ENCODE data around the gene FBXL13.

Gene FBXL13

DNA sequence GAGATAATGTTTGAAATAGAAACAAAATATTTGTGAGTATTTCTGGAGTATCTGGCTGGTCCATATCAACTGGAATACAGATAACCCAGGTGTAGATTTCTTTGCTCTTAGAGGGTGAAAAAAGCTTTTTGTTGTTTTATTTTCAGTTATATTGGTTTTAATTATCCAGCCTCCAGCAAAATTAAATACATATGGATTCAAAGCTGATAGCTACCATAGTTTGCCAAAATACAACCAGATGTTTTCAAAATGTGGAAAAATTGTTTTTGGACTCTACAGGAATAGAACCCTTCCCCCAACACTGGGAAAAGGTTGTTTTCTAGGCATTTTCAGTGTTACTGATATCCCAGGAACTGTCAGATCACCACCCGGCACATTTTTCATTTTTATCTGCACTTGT, 131.7 kb downstream of the FBXL13 start:
- H3K4me3 Mint-ChIP-seq, result no peak overlapping the region
- DNase-seq (ENCODE audit: low spot score in 2 of 2) (no peak), ATAC-seq (ENCODE audit: low read depth) (no peak)
- H3K9me3 Mint-ChIP-seq, result no peaks in the 10 kb centered on the region
- H3K27me3 Mint-ChIP-seq, result no peaks in the 10 kb centered on the region
- H3K36me3 Mint-ChIP-seq, result no peaks in the 10 kb centered on the region
- no peaks in the 10 kb centered on the region for H3K4me1 Mint-ChIP-seq
- no peak overlapping the region for H3K27ac Mint-ChIP-seq

DNA sequence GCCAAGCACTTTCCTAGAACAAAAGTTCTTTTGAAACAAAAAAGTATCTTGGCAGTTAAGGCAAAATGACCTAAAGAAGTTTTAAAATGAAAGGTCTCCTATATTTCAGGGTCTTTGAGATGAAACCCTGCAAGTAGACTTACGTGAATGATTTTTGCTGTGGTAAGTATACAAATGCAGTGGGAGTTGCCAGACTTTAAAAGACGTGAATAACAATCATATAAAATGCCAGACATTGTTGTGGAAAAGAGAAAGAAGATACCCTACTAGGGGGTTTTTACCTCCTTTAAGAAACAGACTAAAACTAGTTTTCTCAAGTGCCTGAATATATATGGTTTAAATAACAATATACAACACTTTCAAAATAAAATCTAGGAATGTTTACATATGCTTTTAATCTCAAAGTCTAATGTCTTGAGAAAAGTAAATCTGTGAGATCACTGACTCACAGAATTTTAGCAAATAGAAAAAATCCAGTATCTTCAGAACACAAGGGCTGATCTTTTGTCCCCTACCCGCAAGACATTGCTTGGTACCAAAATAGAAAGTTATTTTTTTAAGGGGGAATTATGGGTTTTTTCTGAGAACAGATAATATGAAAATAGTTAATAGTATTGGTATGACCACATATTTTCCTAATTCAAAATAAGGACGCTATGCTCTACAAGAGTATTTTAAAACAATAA, 132.3 kb downstream of the FBXL13 start:
- DNase-seq (ENCODE audit: low spot score in 2 of 2) (no peak), ATAC-seq (ENCODE audit: low read depth) (no peak)
- Mint-ChIP-seq H3K4me1 (no peaks in the 10 kb centered on the region), H3K36me3 (no peaks in the 10 kb centered on the region), H3K9me3 (no peaks in the 10 kb centered on the region), H3K27ac (no peak overlapping the region), H3K27me3 (no peaks in the 10 kb centered on the region), H3K4me3 (no peak overlapping the region)

DNA sequence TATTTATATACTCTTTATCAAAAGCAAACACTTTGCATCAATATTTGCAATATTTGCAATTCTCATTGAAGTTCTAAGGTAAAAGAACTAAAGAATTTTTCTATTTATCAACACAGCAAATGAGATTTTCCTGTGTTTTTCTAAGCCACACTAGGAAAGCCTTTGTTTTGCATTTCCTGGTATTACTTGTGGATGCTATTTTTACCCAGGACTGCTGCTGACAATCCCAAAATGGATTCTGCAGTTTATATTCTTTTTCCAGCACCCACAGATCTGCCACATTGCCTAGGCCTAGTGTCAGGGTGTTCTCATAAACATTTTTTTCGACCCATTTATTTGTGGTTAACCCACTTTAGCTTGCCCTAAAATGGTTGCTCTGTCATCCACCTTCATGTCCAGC, 135.9 kb downstream of the FBXL13 start:
- Mint-ChIP-seq H3K27ac (no peak overlapping the region), H3K4me1 (peaks cover 3% of the 10 kb centered on the region), H3K36me3 (no peaks in the 10 kb centered on the region), H3K27me3 (no peaks in the 10 kb centered on the region), H3K9me3 (no peaks in the 10 kb centered on the region), H3K4me3 (no peak overlapping the region)
- ATAC-seq (ENCODE audit: low read depth) (no peak), DNase-seq (ENCODE audit: low spot score in 2 of 2) (no peak)

DNA sequence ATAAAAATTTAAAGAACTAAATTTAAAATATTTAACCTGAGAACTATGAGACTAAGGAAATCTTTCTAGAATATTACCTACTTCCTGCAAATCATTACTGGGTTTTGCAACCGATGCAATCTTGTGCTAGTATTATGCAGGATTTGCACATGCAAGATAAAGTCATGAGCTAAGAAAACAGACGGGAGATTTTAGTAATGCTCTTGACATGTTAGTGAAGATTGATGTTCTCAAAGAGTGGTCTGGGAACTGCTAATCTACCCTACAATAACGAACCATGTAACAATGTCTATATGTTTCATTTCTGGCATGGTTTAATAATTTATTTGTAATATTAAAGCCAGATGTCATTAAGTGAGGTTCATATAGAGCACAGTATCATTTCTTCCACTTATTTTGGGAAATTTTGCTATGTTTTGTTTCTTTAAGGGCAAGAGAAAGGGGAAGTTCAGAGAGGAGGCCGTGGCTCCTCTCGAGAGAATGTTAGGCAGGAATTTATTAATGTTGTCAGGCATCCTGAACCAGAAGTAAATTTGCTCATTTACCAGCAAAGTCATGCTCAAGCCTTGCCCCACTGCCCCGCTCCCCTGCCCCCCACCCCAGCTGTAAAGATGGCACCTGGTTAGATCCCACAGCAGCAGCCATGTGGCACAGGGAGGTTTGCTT, 139.0 kb downstream of the FBXL13 start:
- no peak for ATAC-seq (ENCODE audit: low read depth)
- H3K36me3 Mint-ChIP-seq, result no peaks in the 10 kb centered on the region
- H3K27ac Mint-ChIP-seq, result no peak overlapping the region
- H3K27me3 Mint-ChIP-seq, result no peaks in the 10 kb centered on the region
- H3K9me3 Mint-ChIP-seq, result no peaks in the 10 kb centered on the region
- H3K4me1 Mint-ChIP-seq, result peaks cover 3% of the 10 kb centered on the region
- H3K4me3 Mint-ChIP-seq, result no peak overlapping the region
- DNase-seq (ENCODE audit: low spot score in 2 of 2), result no peak

DNA sequence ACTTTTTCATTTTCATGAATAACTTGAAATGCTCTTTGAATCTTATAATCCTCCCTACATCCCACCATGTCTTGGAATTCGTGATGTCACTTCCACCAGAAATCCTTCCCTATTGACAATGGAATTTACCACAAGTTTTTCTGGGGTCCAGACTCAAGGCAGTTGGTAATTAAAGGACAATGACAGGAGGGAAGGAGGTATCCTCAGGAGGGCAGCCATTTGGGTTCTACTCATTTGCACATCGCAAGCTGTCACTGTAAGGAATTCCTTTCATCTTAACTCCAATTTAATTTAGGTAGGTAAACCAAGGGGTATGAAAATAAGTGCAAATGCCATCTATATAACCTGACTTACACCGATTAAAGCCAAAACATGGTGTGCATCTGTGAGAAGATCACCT, 139.9 kb downstream of the FBXL13 start:
- no peak overlapping the region for H3K27ac Mint-ChIP-seq
- H3K27me3 Mint-ChIP-seq, result no peaks in the 10 kb centered on the region
- peaks cover 3% of the 10 kb centered on the region for H3K4me1 Mint-ChIP-seq
- no peaks in the 10 kb centered on the region for H3K9me3 Mint-ChIP-seq
- ATAC-seq (ENCODE audit: low read depth) (no peak), DNase-seq (ENCODE audit: low spot score in 2 of 2) (no peak)
- no peak overlapping the region for H3K4me3 Mint-ChIP-seq
- H3K36me3 Mint-ChIP-seq, result no peaks in the 10 kb centered on the region

DNA sequence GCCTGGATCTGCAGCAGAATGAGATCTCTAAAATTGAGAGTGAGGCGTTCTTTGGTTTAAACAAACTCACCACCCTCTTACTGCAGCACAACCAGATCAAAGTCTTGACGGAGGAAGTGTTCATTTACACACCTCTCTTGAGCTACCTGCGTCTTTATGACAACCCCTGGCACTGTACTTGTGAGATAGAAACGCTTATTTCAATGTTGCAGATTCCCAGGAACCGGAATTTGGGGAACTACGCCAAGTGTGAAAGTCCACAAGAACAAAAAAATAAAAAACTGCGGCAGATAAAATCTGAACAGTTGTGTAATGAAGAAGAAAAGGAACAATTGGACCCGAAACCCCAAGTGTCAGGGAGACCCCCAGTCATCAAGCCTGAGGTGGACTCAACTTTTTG, 140.4 kb downstream of the FBXL13 start:
- ATAC-seq (ENCODE audit: low read depth) (no peak), DNase-seq (ENCODE audit: low spot score in 2 of 2) (no peak)
- Mint-ChIP-seq H3K36me3 (no peaks in the 10 kb centered on the region), H3K27me3 (no peaks in the 10 kb centered on the region), H3K4me3 (no peak overlapping the region), H3K9me3 (no peaks in the 10 kb centered on the region), H3K27ac (no peak overlapping the region), H3K4me1 (peaks cover 3% of the 10 kb centered on the region)

DNA sequence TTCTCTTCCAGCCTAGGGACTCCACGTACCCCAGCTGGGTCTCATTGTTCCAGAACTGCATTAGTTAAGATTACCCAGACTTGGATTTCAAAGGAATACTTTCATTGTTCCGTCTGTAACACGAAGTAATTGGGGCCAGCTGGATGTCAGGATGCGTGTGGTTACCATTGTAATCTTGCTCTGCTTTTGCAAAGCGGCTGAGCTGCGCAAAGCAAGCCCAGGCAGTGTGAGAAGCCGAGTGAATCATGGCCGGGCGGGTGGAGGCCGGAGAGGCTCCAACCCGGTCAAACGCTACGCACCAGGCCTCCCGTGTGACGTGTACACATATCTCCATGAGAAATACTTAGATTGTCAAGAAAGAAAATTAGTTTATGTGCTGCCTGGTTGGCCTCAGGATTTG, 140.8 kb downstream of the FBXL13 start:
- H3K4me3 Mint-ChIP-seq, result no peak overlapping the region
- no peak overlapping the region for H3K27ac Mint-ChIP-seq
- H3K36me3 Mint-ChIP-seq, result peaks cover 3% of the 10 kb centered on the region
- peaks cover 3% of the 10 kb centered on the region for H3K4me1 Mint-ChIP-seq
- DNase-seq (ENCODE audit: low spot score in 2 of 2) (no peak), ATAC-seq (ENCODE audit: low read depth) (no peak)
- H3K9me3 Mint-ChIP-seq, result no peaks in the 10 kb centered on the region
- H3K27me3 Mint-ChIP-seq, result no peaks in the 10 kb centered on the region

DNA sequence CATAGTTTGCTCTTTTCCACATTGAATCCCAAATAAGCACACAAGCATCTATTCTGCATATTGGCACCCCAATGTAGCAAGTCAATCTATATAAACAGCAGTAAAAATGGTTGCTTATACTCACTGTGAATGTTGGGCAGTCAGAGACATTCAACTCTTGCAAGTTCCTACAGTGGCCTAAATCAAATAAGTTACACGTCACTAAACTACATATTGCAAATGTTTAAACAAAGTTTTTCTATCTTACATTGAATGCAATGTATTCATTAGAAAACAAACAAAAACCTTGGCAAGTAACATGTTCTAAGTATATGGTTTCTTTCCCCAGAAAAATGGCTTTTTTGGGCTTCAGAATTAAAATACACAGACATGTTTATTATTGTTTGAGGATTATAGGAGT, 142.8 kb downstream of the FBXL13 start:
- no peak overlapping the region for H3K27ac Mint-ChIP-seq
- peaks cover 3% of the 10 kb centered on the region for H3K36me3 Mint-ChIP-seq
- peaks cover 3% of the 10 kb centered on the region for H3K4me1 Mint-ChIP-seq
- no peak overlapping the region for H3K4me3 Mint-ChIP-seq
- H3K9me3 Mint-ChIP-seq, result no peaks in the 10 kb centered on the region
- ATAC-seq (ENCODE audit: low read depth) (no peak), DNase-seq (ENCODE audit: low spot score in 2 of 2) (no peak)
- H3K27me3 Mint-ChIP-seq, result no peaks in the 10 kb centered on the region

DNA sequence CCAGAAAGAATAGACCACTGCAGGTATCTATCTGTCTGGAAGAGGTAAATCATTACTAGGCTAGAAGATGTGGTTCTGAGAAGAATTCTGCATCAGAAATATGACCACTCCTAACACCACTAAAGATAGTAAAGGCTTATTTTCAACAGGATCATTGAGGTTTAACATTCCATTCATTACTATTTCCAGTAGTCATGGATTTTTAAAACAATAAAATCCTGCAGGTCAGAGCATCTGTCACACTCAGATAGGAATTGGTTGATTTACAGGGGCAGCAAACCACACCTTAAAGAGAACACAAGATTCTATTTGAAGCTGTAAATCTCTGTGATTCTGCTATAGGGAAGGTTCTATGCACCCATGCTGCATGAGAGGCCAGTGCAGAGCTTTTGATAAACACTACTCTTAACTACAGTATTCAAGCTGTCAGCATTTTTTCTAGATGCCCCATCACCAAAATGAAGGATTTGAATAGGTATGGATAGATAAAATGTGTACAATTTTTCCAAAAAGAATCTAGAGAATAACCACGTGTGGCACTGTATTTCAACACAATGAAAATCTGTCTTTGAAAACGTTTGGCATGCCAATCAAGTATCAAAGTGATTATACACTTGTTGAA, 147.2 kb downstream of the FBXL13 start:
- H3K4me1 Mint-ChIP-seq, result no peaks in the 10 kb centered on the region
- ATAC-seq (ENCODE audit: low read depth) (no peak), DNase-seq (ENCODE audit: low spot score in 2 of 2) (no peak)
- no peaks in the 10 kb centered on the region for H3K27me3 Mint-ChIP-seq
- H3K4me3 Mint-ChIP-seq, result no peak overlapping the region
- H3K36me3 Mint-ChIP-seq, result peaks cover 3% of the 10 kb centered on the region
- H3K9me3 Mint-ChIP-seq, result no peaks in the 10 kb centered on the region
- H3K27ac Mint-ChIP-seq, result no peak overlapping the region

DNA sequence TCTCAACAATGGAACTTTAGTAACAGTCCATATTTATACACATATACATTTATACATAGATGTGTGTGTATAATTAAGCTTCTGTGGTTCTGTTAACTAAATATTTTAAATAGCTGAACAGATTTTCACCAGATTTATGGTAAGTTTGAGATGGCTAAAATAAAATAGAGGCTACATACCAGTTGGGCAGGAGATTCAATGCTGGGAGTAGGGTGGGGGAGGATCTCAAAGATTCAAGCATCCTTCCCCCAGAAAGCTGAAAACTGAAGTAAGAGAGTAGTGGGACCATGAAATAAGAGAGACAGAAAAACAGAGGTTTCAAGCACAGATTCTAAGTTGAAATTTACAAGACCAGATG, 147.8 kb downstream of the FBXL13 start:
- Mint-ChIP-seq H3K27ac (no peak overlapping the region), H3K4me3 (no peak overlapping the region), H3K4me1 (no peaks in the 10 kb centered on the region), H3K27me3 (no peaks in the 10 kb centered on the region), H3K36me3 (peaks cover 3% of the 10 kb centered on the region), H3K9me3 (no peaks in the 10 kb centered on the region)
- ATAC-seq (ENCODE audit: low read depth), result no peak
- no peak for DNase-seq (ENCODE audit: low spot score in 2 of 2)

DNA sequence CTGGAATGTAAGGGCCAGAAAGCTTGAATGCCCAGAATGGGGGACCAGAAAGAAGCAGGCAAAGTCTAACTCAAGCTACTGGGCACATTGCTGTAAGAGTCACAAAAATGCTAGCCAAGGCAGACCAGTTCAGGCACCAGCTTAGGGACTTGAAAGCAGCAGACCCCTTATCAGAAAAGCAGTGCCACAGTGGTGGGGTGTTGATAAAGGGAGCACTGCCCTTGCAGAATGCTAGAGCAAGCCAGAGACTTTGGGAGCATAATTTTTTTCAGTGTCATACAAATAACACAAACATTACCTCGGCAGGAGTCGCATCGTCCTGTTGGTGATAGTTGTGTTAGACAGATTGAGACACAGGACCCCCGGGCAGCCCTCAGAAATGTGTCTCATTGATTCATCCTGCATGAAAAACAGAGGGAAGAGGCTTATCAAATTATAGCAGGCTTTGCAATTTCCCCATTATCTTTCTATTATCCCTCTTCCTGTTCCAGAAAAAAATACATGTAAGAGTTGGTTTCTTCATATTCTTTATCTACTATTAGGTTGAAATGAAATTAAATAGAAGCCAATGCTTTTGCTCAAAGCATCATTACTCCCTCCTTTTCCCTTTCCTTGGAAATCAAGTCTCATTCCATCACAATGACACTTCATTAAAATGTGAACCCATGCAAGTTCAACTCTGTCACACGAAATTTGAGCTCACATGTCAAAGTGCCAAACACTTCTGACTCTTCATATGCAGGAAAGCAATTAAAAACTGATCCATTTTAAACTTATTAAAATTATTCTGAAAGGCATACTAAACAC, 148.4 kb downstream of the FBXL13 start:
- no peak for ATAC-seq (ENCODE audit: low read depth)
- no peak for DNase-seq (ENCODE audit: low spot score in 2 of 2)
- H3K27ac Mint-ChIP-seq, result no peak overlapping the region
- peaks cover 3% of the 10 kb centered on the region for H3K36me3 Mint-ChIP-seq
- H3K27me3 Mint-ChIP-seq, result no peaks in the 10 kb centered on the region
- no peak overlapping the region for H3K4me3 Mint-ChIP-seq
- no peaks in the 10 kb centered on the region for H3K4me1 Mint-ChIP-seq
- no peaks in the 10 kb centered on the region for H3K9me3 Mint-ChIP-seq

DNA sequence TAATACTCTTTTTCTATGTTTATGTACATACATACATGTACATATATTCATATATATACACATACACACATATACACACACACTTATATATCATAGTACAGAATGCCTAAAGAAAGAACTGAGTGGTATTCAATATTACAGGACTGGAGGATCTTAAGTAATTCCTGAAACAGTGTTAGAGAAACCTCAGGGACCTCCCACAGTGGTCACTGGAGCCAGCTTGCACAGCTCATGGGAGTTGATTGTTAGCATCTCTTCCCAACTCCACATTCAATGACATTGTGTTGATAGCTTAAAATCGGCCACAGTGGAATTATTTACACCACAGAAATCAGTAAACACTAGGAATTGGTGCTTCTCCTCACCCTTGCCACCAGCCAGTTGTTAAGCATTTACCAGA, 155.8 kb downstream of the FBXL13 start:
- no peaks in the 10 kb centered on the region for H3K9me3 Mint-ChIP-seq

DNA sequence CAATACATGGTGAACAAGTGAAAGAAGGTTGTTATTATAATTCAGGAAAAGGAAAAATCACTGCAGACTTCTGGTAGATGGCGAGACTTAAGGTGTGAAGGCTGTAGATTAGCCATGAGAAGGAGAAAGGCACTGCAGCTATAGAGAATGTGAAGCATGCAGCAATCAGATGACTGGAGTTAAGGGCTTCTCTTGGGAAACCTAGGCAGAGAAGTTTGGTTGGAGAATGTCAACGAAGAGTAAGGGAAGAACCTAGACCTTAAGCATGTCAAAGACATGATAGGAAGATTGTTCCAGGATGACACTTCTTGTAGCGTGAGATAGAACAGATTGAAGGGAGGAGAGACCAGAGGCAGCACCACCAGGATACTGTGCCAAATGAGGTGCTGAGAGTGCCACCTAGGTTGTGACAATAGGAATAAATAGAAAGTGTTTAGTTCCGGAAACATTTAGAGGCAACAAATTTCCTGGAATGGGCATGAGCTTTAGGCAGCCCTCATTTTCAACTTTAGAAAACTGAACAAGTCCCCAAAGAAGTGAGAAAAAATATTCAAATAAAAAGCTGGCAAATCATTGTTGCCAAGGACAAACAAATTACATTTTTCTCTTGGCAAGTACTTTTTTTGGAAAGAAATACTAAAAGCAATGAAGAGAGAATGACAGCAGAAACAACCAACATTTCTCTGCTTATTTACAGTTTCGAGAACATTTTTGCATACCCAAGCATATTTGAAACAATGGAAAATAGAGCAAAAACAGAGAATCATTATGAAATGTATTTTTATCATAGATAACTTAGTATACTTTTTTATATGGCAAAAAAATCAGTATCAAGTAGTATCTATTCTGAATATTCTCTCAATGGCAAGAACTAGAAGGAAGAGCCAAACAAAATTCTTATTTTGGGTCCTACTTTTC, 156.9 kb downstream of the FBXL13 start:
- no peak overlapping the region for H3K27ac Mint-ChIP-seq
- no peak for DNase-seq (ENCODE audit: low spot score in 2 of 2)
- no peak for ATAC-seq (ENCODE audit: low read depth)
- H3K36me3 Mint-ChIP-seq, result no peaks in the 10 kb centered on the region
- no peaks in the 10 kb centered on the region for H3K27me3 Mint-ChIP-seq
- no peaks in the 10 kb centered on the region for H3K4me1 Mint-ChIP-seq
- no peaks in the 10 kb centered on the region for H3K9me3 Mint-ChIP-seq
- H3K4me3 Mint-ChIP-seq, result no peak overlapping the region

More for the DNA sequence above, 155.8 kb downstream of the FBXL13 start:
- H3K4me3 Mint-ChIP-seq, result no peak overlapping the region
- H3K4me1 Mint-ChIP-seq, result no peaks in the 10 kb centered on the region
- no peak for ATAC-seq (ENCODE audit: low read depth)
- DNase-seq (ENCODE audit: low spot score in 2 of 2), result no peak
- H3K36me3 Mint-ChIP-seq, result no peaks in the 10 kb centered on the region
- H3K27me3 Mint-ChIP-seq, result no peaks in the 10 kb centered on the region
- no peak overlapping the region for H3K27ac Mint-ChIP-seq

All from memory B cell (primary cell).